Muscle of leg (tissue), 11 donors: ENCODE data around the gene ARHGEF10L. TPM values are rescaled to one million over a fixed set of nuclear protein-coding genes. Genes with fewer than 3 reads are reported as not detected.
A peak's percentile ranks its signal among the peaks of the same experiment; 100 is the strongest.

Experiments used
- DNase-seq: peaks from one replicate; pipeline ENCODE4 v3.0.0; 2013
- H3K27ac ChIP-seq: one replicate; pipeline ENCODE4 v1.5.1; 2013; ENCODE audit warnings: mild to moderate bottlenecking, low read length, control low read depth
- H3K27me3 ChIP-seq: one replicate; pipeline ENCODE4 v1.6.1; 2013; ENCODE audit warnings: low read length; ENCODE audit not compliant: control insufficient read depth, insufficient read depth
- H3K36me3 ChIP-seq: one replicate; pipeline ENCODE4 v1.6.1; 2013; ENCODE audit warnings: low read length; ENCODE audit not compliant: control insufficient read depth, insufficient read depth
- H3K4me1 ChIP-seq: one replicate; pipeline ENCODE4 v1.6.1; 2013; ENCODE audit warnings: low read length; ENCODE audit not compliant: control insufficient read depth, insufficient read depth
- H3K4me3 ChIP-seq: one replicate; pipeline ENCODE4 v1.5.1; 2013; ENCODE audit warnings: low read length, control low read depth
- H3K9me3 ChIP-seq: replicated peaks from 2 replicates; pipeline ENCODE4 v1.6.1; 2013; ENCODE audit warnings: low read depth, low read length; ENCODE audit not compliant: control insufficient read depth
- WGBS: methylation state at CpG from one replicate; pipeline ENCODE4 v1.1.5; 2013; ENCODE audit warnings: missing lambda C conversion rate; ENCODE audit not compliant: insufficient coverage; 5-methylcytosine and 5-hydroxymethylcytosine counted together
- polyA plus RNA-seq, 8 donors: library from polyadenylated mRNA; unstranded; fragments of 120-200 nt; gene quantifications; one replicate each; pipeline versions ENCODE4 v1.2.1 to v1.2.3, GENCODE V29; 2013; ENCODE audit warnings: inconsistent platforms in 1 of 8, low replicate concordance in 1 of 8; ENCODE audit not compliant: insufficient read length in 8 of 8, insufficient read depth in 1 of 8
- total RNA-seq: library from RNA; stranded (reverse); fragments of 120-200 nt; gene quantifications from one replicate; pipeline ENCODE4 v1.2.4, GENCODE V29; 2013

Gene ARHGEF10L
- total and polyA plus RNA-seq, 9 donors: 14.1 to 24.5 (median 22.4) TPM

DNA sequence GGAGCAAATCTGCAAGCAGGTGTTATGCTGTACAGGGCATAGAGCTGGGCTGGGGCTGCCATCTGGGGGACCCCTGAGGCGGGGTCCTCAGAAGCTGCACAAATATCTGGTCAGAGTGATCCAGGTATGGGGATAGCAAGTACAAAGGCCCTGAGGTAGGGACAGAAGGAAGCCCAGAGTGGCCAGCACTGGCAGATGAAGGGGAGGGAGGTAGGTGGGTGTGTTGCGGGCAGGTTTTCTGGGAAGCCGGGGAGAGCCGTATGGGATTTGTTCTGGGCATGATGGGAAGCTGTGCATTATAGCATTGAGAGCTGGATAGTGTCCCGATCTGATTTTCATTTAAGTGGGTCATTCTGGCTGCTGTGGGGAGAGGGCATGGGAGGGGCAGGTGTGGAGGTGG lies 102.7 kb downstream of the ARHGEF10L start:
- no peaks in the 10 kb centered on the region for H3K4me1 ChIP-seq
- WGBS: 73% methylated on average over 5 of the region's 5 CpGs
- no peaks in the 10 kb centered on the region for H3K9me3 ChIP-seq
- peaks cover 55% of the 10 kb centered on the region for H3K36me3 ChIP-seq
- H3K27ac ChIP-seq: no peak overlapping the region
- H3K27me3 ChIP-seq: no peaks in the 10 kb centered on the region
- H3K4me3 ChIP-seq: no peak overlapping the region
- DNase-seq: no peak

DNA sequence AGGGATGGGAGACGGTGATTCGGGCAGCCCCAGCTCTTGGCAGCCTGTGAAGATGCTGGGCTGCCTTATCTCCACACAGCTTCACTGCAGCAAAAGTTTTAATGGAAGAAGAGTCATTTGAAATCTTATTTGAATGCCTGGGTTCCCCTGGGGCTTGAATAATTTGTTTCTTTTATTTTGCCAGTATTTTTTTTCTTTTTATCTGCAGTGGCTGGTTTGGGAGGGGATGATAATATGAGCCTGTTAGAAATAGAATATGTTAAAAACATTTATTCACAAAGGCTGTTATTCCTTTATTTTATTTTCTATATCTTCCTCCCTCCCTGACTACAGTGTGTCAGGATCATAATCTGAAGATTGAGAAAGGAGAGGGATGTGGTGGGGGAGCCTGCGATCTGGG lies 103.4 kb downstream of the ARHGEF10L start:
- no CpG with 5 or more reads among the region's 3 CpGs for WGBS
- peaks cover 55% of the 10 kb centered on the region for H3K36me3 ChIP-seq
- DNase-seq: no peak

DNA sequence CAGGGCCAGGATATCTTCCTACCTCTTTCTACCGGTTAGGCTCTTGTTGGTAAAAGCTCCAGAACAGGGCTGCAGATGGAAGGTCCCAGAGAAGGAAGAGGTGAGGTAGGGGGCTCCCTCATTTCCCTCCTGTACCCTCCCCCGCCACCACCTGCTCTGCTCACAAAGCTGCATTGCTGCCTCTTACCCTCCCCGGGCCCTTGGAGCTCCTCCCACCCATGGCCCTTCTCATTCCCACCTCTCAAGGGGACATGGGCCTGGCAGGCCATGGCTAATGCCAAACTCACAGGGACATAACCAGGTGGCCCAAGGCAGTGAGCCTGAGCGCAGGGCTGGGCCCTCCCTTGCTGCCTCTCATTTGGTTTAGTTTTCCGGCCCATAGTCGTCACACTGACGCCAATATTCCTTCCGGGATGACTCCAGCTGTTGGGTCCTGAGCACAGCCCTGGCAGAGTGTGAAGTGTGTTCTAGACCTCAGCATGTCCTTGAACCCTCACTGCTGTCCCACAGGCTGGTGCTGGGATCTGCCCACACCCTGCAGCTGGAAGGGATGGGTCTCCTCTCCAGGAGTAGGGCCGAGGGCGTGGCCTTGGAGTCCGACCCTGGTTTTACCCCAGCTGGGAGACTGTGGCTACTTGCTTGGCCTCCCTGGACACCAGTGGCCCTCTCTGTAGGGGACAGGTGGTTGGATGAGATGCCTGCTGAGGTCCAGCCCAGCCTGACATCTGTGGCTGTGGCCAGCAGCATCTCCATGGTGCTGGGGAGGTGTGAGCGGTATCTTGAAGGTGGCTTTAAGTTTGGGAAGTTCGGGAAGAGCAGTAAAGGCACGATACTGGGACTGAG lies 104.6 kb downstream of the ARHGEF10L start:
- H3K9me3 ChIP-seq: no peaks in the 10 kb centered on the region
- WGBS: 75% methylated on average over 9 of the region's 14 CpGs
- H3K4me3 ChIP-seq: no peak overlapping the region
- no peak for DNase-seq
- H3K4me1 ChIP-seq: peaks cover 10% of the 10 kb centered on the region
- no peak overlapping the region for H3K27ac ChIP-seq
- H3K36me3 ChIP-seq: peaks cover 48% of the 10 kb centered on the region
- H3K27me3 ChIP-seq: no peaks in the 10 kb centered on the region

More for the DNA sequence above, 103.4 kb downstream of the ARHGEF10L start:
- Histone ChIP-seq H3K4me3 (no peak overlapping the region), H3K27ac (no peak overlapping the region), H3K27me3 (no peaks in the 10 kb centered on the region), H3K4me1 (no peaks in the 10 kb centered on the region), H3K9me3 (no peaks in the 10 kb centered on the region)

DNA sequence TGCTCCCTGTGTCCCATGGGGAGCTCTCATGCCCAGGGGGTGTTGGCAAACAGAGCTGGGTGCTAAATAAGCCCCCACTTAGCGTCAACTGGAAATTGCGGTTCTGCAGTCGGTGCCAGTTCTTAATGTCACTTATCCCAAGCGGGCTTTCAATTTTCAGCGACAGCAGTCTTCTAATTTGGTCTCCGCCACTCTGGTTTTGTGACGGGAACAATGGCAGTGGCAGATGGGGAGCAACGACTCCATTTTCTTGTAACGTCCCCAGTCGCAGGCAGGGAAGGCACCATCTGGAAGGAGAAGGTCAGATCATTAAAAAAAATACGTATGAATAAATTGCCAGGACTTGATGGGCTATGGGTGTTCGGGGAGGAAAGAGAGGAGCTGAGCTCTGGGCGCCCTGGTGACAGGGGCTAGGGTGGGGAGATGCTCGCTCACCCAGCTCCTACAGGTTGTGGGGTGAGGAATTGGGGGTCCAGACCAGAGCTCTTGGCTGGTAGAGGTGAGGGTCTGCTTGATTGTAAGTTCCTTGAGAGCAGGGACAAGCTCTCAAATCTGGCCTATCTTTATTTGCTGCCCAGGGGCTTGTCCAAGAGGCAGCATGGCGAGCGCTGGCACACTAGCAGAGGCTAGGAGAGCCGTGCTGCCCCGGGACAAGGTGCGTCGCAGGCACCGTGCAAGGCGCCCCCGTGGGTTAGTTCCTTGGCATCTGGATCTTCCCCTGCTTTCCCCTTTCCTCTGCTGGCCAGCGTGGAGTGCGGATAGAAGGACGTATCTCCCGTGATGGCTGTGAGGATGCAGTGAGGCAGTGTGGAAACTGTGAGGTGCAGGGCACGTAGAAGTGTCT lies 105.8 kb downstream of the ARHGEF10L start:
- Histone ChIP-seq H3K27ac (no peak overlapping the region), H3K9me3 (no peaks in the 10 kb centered on the region), H3K36me3 (peaks cover 38% of the 10 kb centered on the region), H3K4me1 (peaks cover 11% of the 10 kb centered on the region), H3K4me3 (no peak overlapping the region), H3K27me3 (no peaks in the 10 kb centered on the region)
- 93% methylated on average over 24 of the region's 28 CpGs for WGBS
- no peak for DNase-seq

DNA sequence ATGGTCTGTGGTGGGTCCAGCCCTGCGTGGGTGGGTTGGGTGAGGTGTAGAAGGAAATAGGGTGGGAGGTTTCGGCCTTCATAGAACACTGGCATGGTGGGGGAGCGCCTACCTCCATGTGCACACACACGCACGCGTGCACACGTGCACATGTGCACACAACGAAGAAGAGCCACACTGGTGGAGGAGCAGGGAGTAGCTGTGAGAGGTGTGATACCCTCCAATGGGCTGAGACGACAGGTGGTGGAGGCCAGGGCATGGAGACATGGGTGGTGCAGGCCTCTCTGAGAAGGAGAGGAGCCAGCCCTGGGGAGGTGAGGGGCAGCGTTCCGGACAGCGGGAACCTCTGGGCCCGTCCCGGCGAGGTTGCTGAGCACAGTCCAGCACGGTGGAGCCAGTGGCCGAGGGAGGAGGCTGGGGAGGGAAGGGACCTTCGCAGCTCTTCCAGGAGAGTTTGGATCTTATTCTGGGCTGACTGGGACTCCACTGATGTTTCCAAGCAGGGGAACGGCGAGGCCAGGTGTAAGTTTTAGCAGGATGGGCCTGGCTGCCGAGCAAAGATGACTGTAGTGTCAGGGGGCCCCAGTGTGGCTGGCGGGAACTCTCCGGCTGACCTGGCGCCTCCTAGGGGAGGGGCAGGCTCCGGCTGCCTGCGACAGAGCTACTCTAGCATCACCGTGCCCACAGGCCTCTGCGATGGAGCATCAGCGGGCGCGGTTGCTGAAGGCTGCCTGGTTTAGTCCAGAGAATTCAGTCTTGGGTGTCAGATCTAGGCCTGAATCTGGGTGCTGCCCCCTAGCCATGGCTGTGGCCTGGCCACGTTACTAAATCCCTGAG lies 107.2 kb downstream of the ARHGEF10L start:
- no peak overlapping the region for H3K4me3 ChIP-seq
- peaks cover 11% of the 10 kb centered on the region for H3K4me1 ChIP-seq
- peaks cover 34% of the 10 kb centered on the region for H3K36me3 ChIP-seq
- 84% methylated on average over 32 of the region's 32 CpGs for WGBS
- no peaks in the 10 kb centered on the region for H3K27me3 ChIP-seq
- H3K27ac ChIP-seq: no peak overlapping the region
- no peaks in the 10 kb centered on the region for H3K9me3 ChIP-seq
- DNase-seq: no peak

DNA sequence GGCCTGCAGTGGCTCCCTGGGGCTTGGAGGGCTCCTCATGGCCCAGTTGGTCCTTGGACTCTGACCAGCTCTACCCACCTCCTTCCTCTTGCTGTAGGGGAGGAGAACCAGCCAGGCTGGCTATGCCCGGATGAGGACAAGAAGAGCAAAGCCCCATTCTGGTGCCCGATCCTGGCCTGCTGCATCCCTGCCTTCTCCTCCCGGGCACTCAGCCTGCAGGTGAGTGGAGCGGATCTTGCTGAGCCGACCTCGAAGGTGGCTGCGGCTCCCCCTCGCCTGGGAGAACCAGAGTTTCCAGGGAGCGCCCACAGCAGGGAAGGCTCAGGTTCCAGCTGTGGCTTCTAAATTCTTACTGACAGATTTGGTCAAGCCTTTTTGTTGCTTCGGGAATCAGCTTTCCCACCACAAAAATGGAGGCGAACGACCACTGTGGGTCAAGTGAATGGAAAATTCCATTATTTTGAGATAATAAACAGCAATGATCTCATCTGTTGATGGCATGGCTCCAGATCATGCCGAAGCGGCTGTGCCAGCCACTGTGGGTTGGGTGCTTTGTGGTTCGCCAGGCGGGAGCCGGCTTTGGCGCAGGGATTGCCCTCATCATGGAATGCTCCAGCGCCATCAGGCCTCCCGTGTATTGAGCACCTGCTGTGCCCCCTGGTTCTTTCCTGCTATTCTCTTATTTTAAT lies 109.1 kb downstream of the ARHGEF10L start:
- peak overlapping the region; percentile 51 for H3K27ac ChIP-seq
- peaks cover 47% of the 10 kb centered on the region for H3K36me3 ChIP-seq
- H3K9me3 ChIP-seq: no peaks in the 10 kb centered on the region

DNA sequence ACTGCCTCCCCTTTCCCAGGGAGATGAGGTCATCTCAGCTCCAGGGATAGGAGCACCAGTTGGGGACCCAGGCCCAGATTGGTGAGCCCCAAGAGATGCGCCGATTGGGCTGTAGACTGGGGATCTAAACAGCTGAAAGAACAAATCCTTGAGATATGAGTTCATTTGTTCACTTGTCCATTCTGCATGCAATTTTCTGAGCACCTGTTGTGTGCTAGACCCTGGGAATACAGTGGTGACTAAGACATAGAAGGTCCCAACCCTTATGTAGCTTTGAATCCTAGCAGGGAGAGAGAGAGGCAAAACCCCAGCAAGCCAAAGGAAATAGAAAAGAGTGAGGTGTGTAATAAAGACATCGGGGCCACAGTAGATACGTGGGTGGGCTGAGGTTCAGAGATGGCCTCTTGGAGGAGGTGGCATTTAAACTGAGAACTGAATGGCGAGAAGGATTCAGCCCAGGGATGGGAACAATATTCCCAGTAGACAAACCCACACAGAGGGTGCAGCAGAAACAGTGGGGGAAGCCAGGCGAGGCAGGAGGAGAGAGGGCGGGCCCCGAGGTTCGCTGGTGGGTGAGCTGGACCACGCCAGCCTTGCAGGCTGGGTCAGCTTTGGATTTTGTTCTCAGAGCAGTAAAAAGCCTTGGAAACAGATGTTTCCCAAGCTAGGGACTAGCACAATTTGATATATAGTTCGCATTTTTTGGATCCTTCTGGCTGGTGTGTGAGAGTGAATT lies 110.0 kb downstream of the ARHGEF10L start:
- DNase-seq: no peak
- Histone ChIP-seq H3K4me3 (no peak overlapping the region), H3K36me3 (peaks cover 43% of the 10 kb centered on the region), H3K4me1 (peaks cover 14% of the 10 kb centered on the region), H3K27me3 (no peaks in the 10 kb centered on the region), H3K27ac (no peak overlapping the region), H3K9me3 (no peaks in the 10 kb centered on the region)
- 77% methylated on average over 8 of the region's 11 CpGs for WGBS

More for the DNA sequence above, 109.1 kb downstream of the ARHGEF10L start:
- peaks cover 11% of the 10 kb centered on the region for H3K4me1 ChIP-seq
- H3K27me3 ChIP-seq: no peaks in the 10 kb centered on the region
- DNase-seq: no peak
- no peak overlapping the region for H3K4me3 ChIP-seq
- 75% methylated on average over 18 of the region's 20 CpGs for WGBS

DNA sequence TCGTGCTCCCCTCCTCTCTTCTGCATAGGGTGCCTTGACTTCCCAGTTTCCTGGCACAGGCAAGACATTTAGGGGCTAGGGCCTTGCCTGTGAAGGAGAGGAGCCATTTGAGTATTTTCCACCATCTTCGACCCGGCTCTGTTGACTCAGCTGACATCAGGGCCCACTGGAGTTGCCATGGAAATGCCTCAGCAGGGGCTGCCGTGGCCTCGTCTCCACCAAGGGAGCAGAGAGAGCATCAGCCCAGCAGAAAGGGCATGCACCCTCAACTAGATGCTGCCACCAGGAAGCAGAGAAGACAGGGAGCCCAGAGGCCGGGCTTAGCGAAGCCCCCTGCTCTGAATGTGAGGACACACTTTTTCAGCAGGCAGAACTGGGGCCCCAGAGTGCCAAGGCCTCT lies 113.8 kb downstream of the ARHGEF10L start:
- H3K9me3 ChIP-seq: no peaks in the 10 kb centered on the region
- peaks cover 72% of the 10 kb centered on the region for H3K36me3 ChIP-seq
- no peak overlapping the region for H3K27ac ChIP-seq
- 78% methylated on average over 6 of the region's 7 CpGs for WGBS
- peaks cover 12% of the 10 kb centered on the region for H3K4me1 ChIP-seq
- no peaks in the 10 kb centered on the region for H3K27me3 ChIP-seq
- DNase-seq: no peak
- no peak overlapping the region for H3K4me3 ChIP-seq
